Loucy (cell line): ENCODE results near the gene MFAP2.

Experiments used
- H2AFZ ChIP-seq: fragments of 200-600 bp; sonication (generic); 2 replicates; pipeline ENCODE4 v1.6.0; 2016; ENCODE audit warnings: antibody characterized with exemption, mild to moderate bottlenecking, low read length, moderate library complexity
- H3F3A ChIP-seq: fragments of 200-600 bp; 2 replicates; pipeline ENCODE4 v1.6.0; 2016; ENCODE audit warnings: antibody characterized with exemption, low read depth, mild to moderate bottlenecking
- H3K27me3 ChIP-seq: fragments of 200-600 bp; sonication (generic); 2 replicates; pipeline ENCODE4 v1.6.1; 2014; ENCODE audit warnings: low read length, mild to moderate bottlenecking; ENCODE audit not compliant: insufficient read depth, poor library complexity, severe bottlenecking
- H3K36me3 ChIP-seq: fragments of 200-600 bp; sonication (generic); 2 replicates; pipeline ENCODE4 v1.6.1; 2016; ENCODE audit warnings: low read length; ENCODE audit not compliant: insufficient read depth
- H3K4me1 ChIP-seq: fragments of 200-600 bp; sonication (generic); 2 replicates; pipeline ENCODE4 v1.5.1; 2014; ENCODE audit warnings: low read length, mild to moderate bottlenecking; ENCODE audit not compliant: insufficient read depth, poor library complexity, severe bottlenecking
- H3K4me2 ChIP-seq: fragments of 200-600 bp; sonication (generic); 2 replicates; pipeline ENCODE4 v1.6.0; 2014; ENCODE audit warnings: antibody characterized with exemption, low read length, low read depth, mild to moderate bottlenecking; ENCODE audit not compliant: poor library complexity, severe bottlenecking
- H3K4me3 ChIP-seq: fragments of 200-600 bp; sonication (generic); 2 replicates; pipeline ENCODE4 v1.5.1; 2014; ENCODE audit warnings: low read length, mild to moderate bottlenecking, mixed read lengths; ENCODE audit not compliant: poor library complexity, severe bottlenecking
- H3K79me2 ChIP-seq: fragments of 200-600 bp; sonication (generic); 2 replicates; pipeline ENCODE4 v1.6.1; 2014; ENCODE audit warnings: low read length; ENCODE audit not compliant: insufficient read depth
- H3K9ac ChIP-seq: fragments of 200-600 bp; sonication (generic); 2 replicates; pipeline ENCODE4 v1.6.0; 2014; ENCODE audit warnings: mild to moderate bottlenecking, low read depth, low read length, moderate library complexity; ENCODE audit not compliant: poor library complexity, severe bottlenecking
- H3K9me2 ChIP-seq: fragments of 200-600 bp; sonication (generic); replicated peaks from 2 replicates; pipeline ENCODE4 v1.6.1; 2016; ENCODE audit warnings: low read depth, low read length, mixed read lengths
- H3K9me3 ChIP-seq: fragments of 200-600 bp; sonication (generic); 2 replicates; pipeline ENCODE4 v1.6.1; 2014; ENCODE audit warnings: mild to moderate bottlenecking, antibody characterized with exemption, low read length, low read depth; ENCODE audit not compliant: insufficient read depth
- H4K20me1 ChIP-seq: fragments of 200-600 bp; sonication (generic); 2 replicates; pipeline ENCODE4 v1.6.0; 2014; ENCODE audit warnings: antibody characterized with exemption, low read length, mild to moderate bottlenecking; ENCODE audit not compliant: insufficient read depth, poor library complexity, severe bottlenecking
- CTCF ChIP-seq: fragments of 200-600 bp; sonication (generic); conservative IDR thresholded peaks from 2 replicates; pipeline ENCODE4 v1.5.1; 2014; ENCODE audit warnings: mild to moderate bottlenecking, antibody characterized with exemption, low read length
- EZH2phosphoT487 ChIP-seq: fragments of 200-600 bp; IDR thresholded peaks from 2 replicates; pipeline ENCODE4 v1.6.1; 2018; ENCODE audit warnings: antibody characterized with exemption, mild to moderate bottlenecking, moderate library complexity, borderline replicate concordance

MFAP2 gene

DNA sequence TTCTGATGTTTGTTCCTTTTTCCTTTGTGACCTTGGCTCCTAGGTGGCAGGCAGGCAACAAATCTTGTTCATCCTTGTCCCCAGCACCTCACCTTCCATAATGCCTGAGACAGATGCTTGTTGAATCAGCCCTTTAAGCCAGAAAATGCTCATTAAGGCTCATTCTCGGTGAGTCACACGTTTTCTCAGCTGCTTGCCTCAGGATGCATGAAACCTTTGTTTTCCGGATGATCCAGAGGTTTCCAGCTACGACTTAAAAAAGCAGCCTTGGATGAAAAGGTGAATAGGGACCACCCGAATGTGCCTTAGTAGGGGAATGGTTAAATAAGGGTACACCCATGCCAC is 35.9 kb upstream of the MFAP2 start:
- Histone ChIP-seq H3F3A (no peaks in the 10 kb centered on the region), H3K4me2 (no peak overlapping the region), H3K4me3 (no peak overlapping the region), H3K4me1 (peaks cover 9% of the 10 kb centered on the region), H3K36me3 (peaks cover 39% of the 10 kb centered on the region; the same call in 1 of the 2 replicates), H3K9ac (no peak overlapping the region), H4K20me1 (no peaks in the 10 kb centered on the region), H3K27me3 (no peaks in the 10 kb centered on the region), H2AFZ (no peak overlapping the region), H3K9me2 (no peaks in the 10 kb centered on the region), H3K9me3 (no peaks in the 10 kb centered on the region), H3K79me2 (peaks cover 3% of the 10 kb centered on the region)
- no peak for TF ChIP-seq CTCF
- TF ChIP-seq EZH2phosphoT487 = no peak

- Histone ChIP-seq H3F3A (no peaks in the 10 kb centered on the region), H3K79me2 (peaks cover 15% of the 10 kb centered on the region), H3K9me3 (no peaks in the 10 kb centered on the region), H3K4me3 (no peak overlapping the region), H4K20me1 (peaks cover 7% of the 10 kb centered on the region), H3K27me3 (no peaks in the 10 kb centered on the region), H3K4me2 (no peak overlapping the region), H3K9me2 (no peaks in the 10 kb centered on the region), H3K9ac (no peak overlapping the region), H2AFZ (no peak overlapping the region), H3K4me1 (peaks cover 16% of the 10 kb centered on the region), H3K36me3 (peaks cover 25% of the 10 kb centered on the region; the same call in 1 of the 2 replicates)
- TF ChIP-seq EZH2phosphoT487 (no peak), CTCF (no peak)
Measured at GRCh38 chr1:17014671-17015567, 34.5 kb upstream of the MFAP2 start.

DNA sequence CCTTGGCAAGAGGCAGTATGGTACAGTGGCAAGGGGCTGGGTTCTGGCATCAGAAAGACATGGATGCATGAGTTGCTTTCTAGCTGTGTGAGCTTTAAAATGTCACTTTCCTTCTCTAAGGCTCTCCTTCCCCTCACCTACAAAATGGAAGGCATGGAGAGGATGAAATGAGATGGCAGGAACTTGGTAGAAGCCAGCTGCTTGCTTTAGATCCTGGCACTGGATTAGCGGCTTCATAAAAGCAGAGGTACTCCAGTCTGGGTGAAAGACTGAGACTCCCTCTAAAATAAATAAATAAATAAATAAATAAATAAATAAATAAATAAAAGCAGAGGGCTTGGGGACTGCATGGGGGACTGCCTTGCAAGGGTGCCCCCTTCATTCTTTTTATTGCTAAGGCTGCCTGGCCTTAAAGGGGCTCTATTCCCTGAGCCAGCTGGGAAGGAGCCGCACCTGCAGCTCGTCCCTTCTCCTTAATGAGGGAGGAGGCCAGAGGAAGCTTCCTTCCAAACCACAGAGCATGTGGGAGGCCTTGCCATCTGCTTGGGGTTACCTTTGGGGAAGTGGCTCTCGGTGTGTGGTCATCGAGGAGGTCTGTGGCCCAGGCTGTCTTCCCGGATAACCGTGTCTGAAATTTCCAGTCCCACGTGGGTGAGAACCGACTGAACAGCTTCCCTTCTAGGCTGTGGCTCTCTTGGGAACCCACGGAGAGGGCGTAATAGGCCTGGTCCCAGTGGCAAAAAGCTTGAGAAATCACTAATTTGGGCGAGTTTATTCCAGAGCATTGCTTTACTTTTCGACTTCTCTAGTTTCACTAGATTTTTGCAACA is 33.3 kb upstream of the MFAP2 start:
- H3K36me3 ChIP-seq = peaks cover 13% of the 10 kb centered on the region; the same call in 1 of the 2 replicates
- H2AFZ ChIP-seq = 0 out of 2 replicates have a peak overlapping the region, but pooled peaks have one; percentile 50
- H3K27me3 ChIP-seq = no peaks in the 10 kb centered on the region
- no peak overlapping the region for H3K4me3 ChIP-seq
- no peak overlapping the region for H3K9ac ChIP-seq
- H3K79me2 ChIP-seq = peaks cover 28% of the 10 kb centered on the region
- TF ChIP-seq CTCF (no peak), EZH2phosphoT487 (no peak)
- H3K4me1 ChIP-seq = peaks cover 26% of the 10 kb centered on the region
- peak overlapping the region; percentile 9 for H3K4me2 ChIP-seq
- peaks cover 12% of the 10 kb centered on the region for H4K20me1 ChIP-seq
- no peaks in the 10 kb centered on the region for H3K9me2 ChIP-seq
- H3K9me3 ChIP-seq = no peaks in the 10 kb centered on the region
- no peaks in the 10 kb centered on the region for H3F3A ChIP-seq
